Measurements from ENCODE around the gene ARVCF. TPM values are rescaled to one million over a fixed set of nuclear protein-coding genes. Genes with fewer than 3 reads are reported as not detected.
A peak's percentile ranks its signal among the peaks of the same experiment; 100 is the strongest.

The ARVCF gene
- total RNA-seq, 1 donor from 2014 or later: 4.1 TPM

DNA sequence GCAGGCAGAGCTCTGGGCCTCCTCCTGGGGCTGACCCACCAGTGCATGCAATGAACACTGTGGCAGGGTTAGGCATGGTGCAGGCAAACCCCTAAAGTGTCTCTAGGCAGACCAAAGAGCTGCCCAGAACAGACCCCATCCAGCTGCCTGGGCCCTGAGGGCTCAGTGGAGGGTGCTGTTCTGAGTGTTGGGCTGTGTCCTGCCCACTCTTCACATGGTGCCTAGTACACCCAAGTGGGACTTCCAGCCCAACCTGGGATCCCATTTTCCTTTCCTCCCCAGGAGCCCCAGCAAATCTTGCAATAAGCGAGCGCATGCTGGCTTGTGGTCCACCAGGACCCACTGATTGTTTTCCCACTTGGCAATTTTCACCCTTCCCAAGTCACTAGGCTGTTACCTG, 26.4 kb downstream of the ARVCF start:
- H3K4me1 Mint-ChIP-seq: no peaks in the 10 kb centered on the region
- no peak overlapping the region for H3K27ac Mint-ChIP-seq
- no peak for DNase-seq
- no peaks in the 10 kb centered on the region for H3K9me3 Mint-ChIP-seq
- H3K36me3 Mint-ChIP-seq (ENCODE audit: low read depth): no peaks in the 10 kb centered on the region
- no peak overlapping the region for H3K4me3 Mint-ChIP-seq
- peaks cover 3% of the 10 kb centered on the region for H3K27me3 Mint-ChIP-seq
- intact Hi-C loops (cut with micrococcal nuclease): no loop called here

DNA sequence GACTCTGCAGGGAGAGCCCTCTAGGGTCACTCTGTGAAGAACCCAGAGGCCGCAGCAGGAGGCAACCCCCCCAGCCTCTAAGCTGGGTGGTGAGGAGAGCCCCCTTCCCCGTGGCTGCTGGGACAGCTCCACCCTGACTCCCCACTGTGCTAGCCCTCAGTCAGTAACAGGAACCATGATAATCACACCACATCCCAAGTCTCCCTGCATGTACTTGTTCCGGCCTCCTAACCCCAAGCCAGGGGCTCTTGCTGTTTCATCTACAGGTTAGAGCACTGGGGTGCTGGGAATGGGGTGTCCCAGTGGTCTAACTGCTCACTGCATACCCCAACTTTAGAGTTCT, 26.9 kb downstream of the ARVCF start:
- peaks cover 3% of the 10 kb centered on the region for H3K27me3 Mint-ChIP-seq
- no peak overlapping the region for H3K27ac Mint-ChIP-seq
- no peak for DNase-seq
- intact Hi-C loops (cut with micrococcal nuclease): no loop called here
- H3K9me3 Mint-ChIP-seq: no peaks in the 10 kb centered on the region
- no peaks in the 10 kb centered on the region for H3K4me1 Mint-ChIP-seq
- no peak overlapping the region for H3K4me3 Mint-ChIP-seq
- H3K36me3 Mint-ChIP-seq (ENCODE audit: low read depth): no peaks in the 10 kb centered on the region

DNA sequence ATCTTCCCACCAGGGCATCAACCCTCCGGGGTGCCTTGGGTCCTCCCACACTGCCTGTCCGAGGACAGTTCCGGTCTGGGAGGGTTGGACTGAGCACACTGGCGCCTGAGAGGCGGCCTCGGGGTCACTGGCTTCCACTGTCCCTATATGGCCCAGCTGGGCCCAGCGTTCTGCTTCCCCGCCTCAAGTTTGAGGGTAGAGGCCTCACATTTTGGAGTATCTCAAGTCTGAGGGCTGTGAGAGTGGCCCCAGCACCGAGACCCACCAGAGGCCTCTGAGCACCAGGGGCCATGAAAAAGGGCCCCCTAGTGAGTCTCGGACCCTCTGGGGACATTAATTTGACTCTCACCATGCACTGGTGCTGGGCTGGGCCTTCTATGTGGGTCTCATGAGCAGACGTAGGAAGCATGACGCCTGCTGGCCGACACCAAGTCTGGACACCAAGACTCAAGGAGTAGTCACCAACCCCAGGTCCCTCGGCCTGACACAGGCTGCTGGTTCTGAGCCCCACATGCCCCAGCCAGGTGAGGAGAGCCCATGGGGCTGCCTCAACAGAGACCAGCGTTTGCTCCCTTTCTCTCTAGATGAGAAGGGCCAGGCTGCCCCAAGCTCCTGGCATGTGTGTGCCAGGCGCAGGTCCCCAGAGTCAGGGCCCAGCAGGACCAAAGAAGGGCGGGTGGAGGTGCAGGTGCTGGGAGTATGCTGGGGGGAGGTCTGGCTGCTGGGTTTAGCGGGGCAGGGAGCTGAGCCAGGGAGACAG, 27.5 kb downstream of the ARVCF start:
- H3K4me1 Mint-ChIP-seq: no peaks in the 10 kb centered on the region
- no peak for DNase-seq
- peaks cover 3% of the 10 kb centered on the region for H3K27me3 Mint-ChIP-seq
- no peak overlapping the region for H3K27ac Mint-ChIP-seq
- no peaks in the 10 kb centered on the region for H3K9me3 Mint-ChIP-seq
- no peak overlapping the region for H3K4me3 Mint-ChIP-seq
- no peaks in the 10 kb centered on the region for H3K36me3 Mint-ChIP-seq (ENCODE audit: low read depth)
- intact Hi-C loops (cut with micrococcal nuclease): no loop called here

DNA sequence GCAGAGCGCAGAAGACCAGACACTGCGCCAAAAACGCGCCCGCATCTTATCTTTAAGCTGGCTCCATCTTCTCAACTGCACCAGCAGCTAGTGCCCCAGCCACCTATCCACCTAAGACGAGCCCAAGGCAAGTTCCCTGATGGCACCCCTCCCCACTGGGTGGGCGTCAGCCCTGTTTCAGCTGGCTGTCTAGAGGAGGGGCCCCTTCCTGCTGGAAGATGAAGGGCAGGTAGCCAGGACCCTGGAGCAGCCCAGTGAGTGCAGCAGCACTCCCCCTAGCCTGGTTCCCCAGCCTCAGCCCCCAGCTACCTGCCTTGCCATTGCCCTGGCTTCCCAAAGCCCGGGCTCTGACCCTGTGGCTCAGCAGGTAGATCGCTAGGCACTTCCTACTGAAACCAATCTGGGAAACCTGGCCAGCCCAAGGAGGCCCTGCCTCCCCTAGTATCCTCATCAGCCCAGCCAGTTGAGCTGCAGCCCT, 28.3 kb downstream of the ARVCF start:
- intact Hi-C loops (cut with micrococcal nuclease): no loop called here

GRCh38 chr22:19987394-19988306, 29.0 kb downstream of the ARVCF start:
- intact Hi-C loops (cut with micrococcal nuclease): no loop called here
- H3K27ac Mint-ChIP-seq: no peak overlapping the region
- no peaks in the 10 kb centered on the region for H3K36me3 Mint-ChIP-seq (ENCODE audit: low read depth)
- H3K4me1 Mint-ChIP-seq: no peaks in the 10 kb centered on the region
- H3K27me3 Mint-ChIP-seq: peaks cover 3% of the 10 kb centered on the region
- no peaks in the 10 kb centered on the region for H3K9me3 Mint-ChIP-seq
- DNase-seq: no peak
- peak overlapping the region; percentile 56 for H3K4me3 Mint-ChIP-seq

More for the DNA sequence above, 28.3 kb downstream of the ARVCF start:
- no peak overlapping the region for H3K4me3 Mint-ChIP-seq
- no peak for DNase-seq
- peaks cover 3% of the 10 kb centered on the region for H3K27me3 Mint-ChIP-seq
- no peaks in the 10 kb centered on the region for H3K9me3 Mint-ChIP-seq
- H3K27ac Mint-ChIP-seq: no peak overlapping the region
- no peaks in the 10 kb centered on the region for H3K36me3 Mint-ChIP-seq (ENCODE audit: low read depth)
- no peaks in the 10 kb centered on the region for H3K4me1 Mint-ChIP-seq

GRCh38 chr22:19986410-19987341, 29.9 kb downstream of the ARVCF start:
- no peaks in the 10 kb centered on the region for H3K36me3 Mint-ChIP-seq (ENCODE audit: low read depth)
- no peak overlapping the region for H3K27ac Mint-ChIP-seq
- no peaks in the 10 kb centered on the region for H3K9me3 Mint-ChIP-seq
- intact Hi-C loops (cut with micrococcal nuclease): no loop called here
- peak overlapping the region; percentile 22 for H3K4me3 Mint-ChIP-seq
- H3K27me3 Mint-ChIP-seq: peaks cover 3% of the 10 kb centered on the region
- peak; percentile 92 for DNase-seq
- H3K4me1 Mint-ChIP-seq: no peaks in the 10 kb centered on the region

DNA sequence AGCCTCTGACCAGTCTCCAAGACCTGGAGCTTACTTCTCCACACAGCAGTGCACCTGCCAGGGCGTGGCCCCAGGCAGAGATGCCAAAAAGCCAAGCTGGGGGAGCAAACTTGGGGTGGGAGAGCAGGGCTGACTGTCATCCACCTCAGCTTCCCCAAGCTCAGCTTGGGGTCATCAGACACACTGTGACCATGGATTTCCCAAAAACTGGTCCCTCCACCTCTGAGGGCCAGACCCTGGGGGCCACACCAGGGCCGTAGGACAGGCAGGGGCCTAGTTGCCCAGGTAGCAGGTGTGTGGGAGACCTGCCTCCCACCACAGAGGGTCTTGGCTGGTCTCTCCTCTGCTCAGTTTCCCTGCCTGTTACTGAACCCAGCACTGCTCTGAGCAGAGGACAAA, 30.6 kb downstream of the ARVCF start:
- intact Hi-C loops (cut with micrococcal nuclease): no loop called here

GRCh38 chr22:19984851-19985811, 31.5 kb downstream of the ARVCF start:
- H3K4me1 Mint-ChIP-seq: no peaks in the 10 kb centered on the region
- H3K9me3 Mint-ChIP-seq: no peaks in the 10 kb centered on the region
- peaks cover 3% of the 10 kb centered on the region for H3K27me3 Mint-ChIP-seq
- no peak overlapping the region for H3K4me3 Mint-ChIP-seq
- no peak overlapping the region for H3K27ac Mint-ChIP-seq
- H3K36me3 Mint-ChIP-seq (ENCODE audit: low read depth): no peaks in the 10 kb centered on the region
- intact Hi-C loops (cut with micrococcal nuclease): no loop called here
- DNase-seq: no peak

More for the DNA sequence above, 30.6 kb downstream of the ARVCF start:
- peaks cover 3% of the 10 kb centered on the region for H3K27me3 Mint-ChIP-seq
- H3K27ac Mint-ChIP-seq: no peak overlapping the region
- H3K9me3 Mint-ChIP-seq: no peaks in the 10 kb centered on the region
- no peaks in the 10 kb centered on the region for H3K4me1 Mint-ChIP-seq
- no peak overlapping the region for H3K4me3 Mint-ChIP-seq
- no peaks in the 10 kb centered on the region for H3K36me3 Mint-ChIP-seq (ENCODE audit: low read depth)
- no peak for DNase-seq

- no peak overlapping the region for H3K27ac Mint-ChIP-seq
These were observed 32.3 kb downstream of the ARVCF start for GRCh38 chr22:19984201-19984753.

DNA sequence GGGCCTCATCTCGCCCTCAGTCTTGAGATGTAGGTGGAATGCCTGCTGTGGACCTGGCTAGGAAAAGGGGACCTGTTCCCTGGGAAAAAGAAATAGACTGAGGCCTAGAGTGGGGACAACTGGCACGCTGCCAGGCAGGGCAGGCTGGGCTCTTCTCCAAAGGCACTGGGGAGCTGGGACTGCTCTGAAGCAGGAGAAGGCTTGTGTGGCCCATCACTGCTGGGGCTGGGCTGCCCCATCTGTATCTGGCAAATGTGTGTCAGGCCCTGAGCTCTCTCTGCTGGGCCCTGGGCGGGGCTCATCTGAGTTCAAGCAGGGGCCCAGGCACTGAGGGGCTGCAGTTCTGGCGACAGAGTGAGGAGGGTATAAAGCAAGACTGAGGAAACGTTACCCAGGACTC, 32.9 kb downstream of the ARVCF start:
- Mint-ChIP-seq H3K4me1 (no peaks in the 10 kb centered on the region), H3K4me3 (no peak overlapping the region), H3K36me3 (ENCODE audit: low read depth) (no peaks in the 10 kb centered on the region), H3K27me3 (peaks cover 3% of the 10 kb centered on the region), H3K9me3 (no peaks in the 10 kb centered on the region), H3K27ac (no peak overlapping the region)
- no peak for DNase-seq
- intact Hi-C loops (cut with micrococcal nuclease): no loop called here

More at GRCh38 chr22:19984201-19984753, 32.3 kb downstream of the ARVCF start:
- Mint-ChIP-seq H3K36me3 (ENCODE audit: low read depth) (no peaks in the 10 kb centered on the region), H3K4me3 (no peak overlapping the region), H3K9me3 (no peaks in the 10 kb centered on the region), H3K27me3 (peaks cover 3% of the 10 kb centered on the region), H3K4me1 (no peaks in the 10 kb centered on the region)
- DNase-seq: no peak
- intact Hi-C loops (cut with micrococcal nuclease): no loop called here

GRCh38 chr22:19982991-19983578, 33.5 kb downstream of the ARVCF start:
- no peak overlapping the region for H3K27ac Mint-ChIP-seq
- no peak for DNase-seq
- H3K4me3 Mint-ChIP-seq: no peak overlapping the region
- intact Hi-C loops (cut with micrococcal nuclease): no loop called here
- H3K27me3 Mint-ChIP-seq: peaks cover 3% of the 10 kb centered on the region
- no peaks in the 10 kb centered on the region for H3K36me3 Mint-ChIP-seq (ENCODE audit: low read depth)
- no peaks in the 10 kb centered on the region for H3K9me3 Mint-ChIP-seq
- no peaks in the 10 kb centered on the region for H3K4me1 Mint-ChIP-seq

All from activated CD4-positive, alpha-beta T cell treated with anti-CD3 and anti-CD28 coated beads, Interleukin-2, amount 10 ng/mL, durations not matched to agents 24 days and 14 days (primary cell).